Hematopoietic multipotent progenitor cell treated with erythropoietin and hydrocortisone succinate and interleukin-3 and kit ligand, for 6 days (in vitro differentiated cells): ENCODE results near the gene PTRH2.
"Not testable (repeated sequence)": the region's sequence is repeated elsewhere in the genome, so short reads cannot be mapped to it uniquely, and the experiment has no call there.

Experiments used
- DNase-seq: peaks from one replicate; pipeline ENCODE4 v3.0.0-alpha.2; 2015

PTRH2 gene

GRCh38 chr17:59666235-59666634 lies 41.0 kb downstream of the PTRH2 start:
- no peak for DNase-seq

- not testable (repeated sequence) for DNase-seq
Measured at GRCh38 chr17:59656624-59657023, 50.6 kb downstream of the PTRH2 start.

GRCh38 chr17:59652119-59652518 lies 55.1 kb downstream of the PTRH2 start:
- no peak for DNase-seq

- no peak for DNase-seq
Measured at GRCh38 chr17:59651346-59651745, 55.9 kb downstream of the PTRH2 start.

DNA sequence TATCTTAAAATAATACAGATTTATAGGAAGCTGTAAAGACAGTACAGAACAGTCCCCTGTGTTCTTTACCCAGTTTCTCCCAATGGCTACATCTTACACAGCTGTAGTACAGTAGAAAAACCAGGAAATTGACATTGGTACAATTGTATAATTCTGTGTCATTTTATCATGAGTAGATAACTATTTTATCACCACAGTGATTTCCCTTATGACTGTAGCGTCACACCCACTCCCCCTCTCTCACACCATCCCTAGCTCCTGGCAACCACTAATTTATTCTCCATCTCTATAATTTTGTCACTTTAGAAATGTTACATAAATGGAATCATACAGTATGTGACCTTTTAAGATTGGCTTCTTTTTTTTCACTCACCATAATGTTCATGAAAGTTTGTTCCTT lies 56.6 kb downstream of the PTRH2 start:
- no peak for DNase-seq

GRCh38 chr17:59649886-59650285 lies 57.3 kb downstream of the PTRH2 start:
- DNase-seq = no peak
